GM18511 (cell line): Measurements from ENCODE around the gene ABTB1.
"Not testable (repeated sequence)": the region's sequence is repeated elsewhere in the genome, so short reads cannot be mapped to it uniquely, and the experiment has no call there.

ENCODE experiments used
- ATAC-seq: cut with Tn5 transposase; IDR thresholded peaks from one replicate; pipeline ENCODE4 v1.9.1; 2021; ENCODE audit warnings: mild to moderate bottlenecking, moderate library complexity; ENCODE audit not compliant: unreplicated experiment

ABTB1 gene

GRCh38 chr3:127647845-127648204, 24.9 kb upstream of the ABTB1 start:
- ATAC-seq, result no peak

- no peak for ATAC-seq
Observed at GRCh38 chr3:127650236-127650635, 22.5 kb upstream of the ABTB1 start.

GRCh38 chr3:127651516-127652172, 21.1 kb upstream of the ABTB1 start:
- ATAC-seq, result no peak

- no peak for ATAC-seq
Observed at GRCh38 chr3:127652246-127652995, 20.3 kb upstream of the ABTB1 start.

GRCh38 chr3:127654374-127654773, 18.4 kb upstream of the ABTB1 start:
- no peak for ATAC-seq

- ATAC-seq, result not testable (repeated sequence)
Observed at GRCh38 chr3:127654993-127655392, 17.8 kb upstream of the ABTB1 start.

GRCh38 chr3:127655641-127656040, 17.1 kb upstream of the ABTB1 start:
- ATAC-seq, result no peak

GRCh38 chr3:127656906-127657305, 15.8 kb upstream of the ABTB1 start:
- ATAC-seq, result no peak

GRCh38 chr3:127658234-127658633, 14.5 kb upstream of the ABTB1 start:
- no peak for ATAC-seq

- ATAC-seq, result no peak
Observed at GRCh38 chr3:127660621-127661251, 12.0 kb upstream of the ABTB1 start.

GRCh38 chr3:127661600-127661999, 11.2 kb upstream of the ABTB1 start:
- no peak for ATAC-seq

GRCh38 chr3:127662001-127662469, 10.7 kb upstream of the ABTB1 start:
- ATAC-seq, result no peak

GRCh38 chr3:127663151-127663550, 9.6 kb upstream of the ABTB1 start:
- ATAC-seq, result no peak

GRCh38 chr3:127665165-127665564, 7.6 kb upstream of the ABTB1 start:
- ATAC-seq, result no peak

GRCh38 chr3:127665586-127665985, 7.2 kb upstream of the ABTB1 start:
- ATAC-seq, result no peak

- no peak for ATAC-seq
Observed at GRCh38 chr3:127666676-127667075, 6.1 kb upstream of the ABTB1 start.

- ATAC-seq, result no peak
Observed at GRCh38 chr3:127667119-127667681, 5.6 kb upstream of the ABTB1 start.

- no peak for ATAC-seq
Observed at GRCh38 chr3:127668906-127669305, 3.8 kb upstream of the ABTB1 start.

- ATAC-seq, result no peak
Observed at GRCh38 chr3:127669541-127670228, 3.1 kb upstream of the ABTB1 start.

- ATAC-seq, result no peak
Observed at GRCh38 chr3:127670229-127670559, 2.6 kb upstream of the ABTB1 start.
